ENCODE measurements around the gene MRTFB.

MRTFB gene

GRCh38 chr16:14051103-14051729 is 19.9 kb upstream of the MRTFB start:
- Mint-ChIP-seq H3K27me3 (peaks cover 5% of the 10 kb centered on the region), H3K27ac (no peak overlapping the region), H3K36me3 (no peaks in the 10 kb centered on the region), H3K4me3 (no peak overlapping the region), H3K4me1 (no peaks in the 10 kb centered on the region), H3K9me3 (peaks cover 2% of the 10 kb centered on the region)
- no peak for ATAC-seq

GRCh38 chr16:14056970-14057369 is 14.1 kb upstream of the MRTFB start:
- Mint-ChIP-seq H3K4me1 (no peaks in the 10 kb centered on the region), H3K27ac (no peak overlapping the region), H3K9me3 (peaks cover 8% of the 10 kb centered on the region), H3K4me3 (no peak overlapping the region), H3K27me3 (peaks cover 20% of the 10 kb centered on the region), H3K36me3 (no peaks in the 10 kb centered on the region)
- no peak for ATAC-seq

- H3K27me3 Mint-ChIP-seq: peaks cover 20% of the 10 kb centered on the region
- H3K27ac Mint-ChIP-seq: no peak overlapping the region
- no peaks in the 10 kb centered on the region for H3K4me1 Mint-ChIP-seq
- no peaks in the 10 kb centered on the region for H3K36me3 Mint-ChIP-seq
- ATAC-seq: no peak
- H3K4me3 Mint-ChIP-seq: no peak overlapping the region
- peaks cover 8% of the 10 kb centered on the region for H3K9me3 Mint-ChIP-seq
Observed at GRCh38 chr16:14057878-14058382, 13.2 kb upstream of the MRTFB start.

DNA sequence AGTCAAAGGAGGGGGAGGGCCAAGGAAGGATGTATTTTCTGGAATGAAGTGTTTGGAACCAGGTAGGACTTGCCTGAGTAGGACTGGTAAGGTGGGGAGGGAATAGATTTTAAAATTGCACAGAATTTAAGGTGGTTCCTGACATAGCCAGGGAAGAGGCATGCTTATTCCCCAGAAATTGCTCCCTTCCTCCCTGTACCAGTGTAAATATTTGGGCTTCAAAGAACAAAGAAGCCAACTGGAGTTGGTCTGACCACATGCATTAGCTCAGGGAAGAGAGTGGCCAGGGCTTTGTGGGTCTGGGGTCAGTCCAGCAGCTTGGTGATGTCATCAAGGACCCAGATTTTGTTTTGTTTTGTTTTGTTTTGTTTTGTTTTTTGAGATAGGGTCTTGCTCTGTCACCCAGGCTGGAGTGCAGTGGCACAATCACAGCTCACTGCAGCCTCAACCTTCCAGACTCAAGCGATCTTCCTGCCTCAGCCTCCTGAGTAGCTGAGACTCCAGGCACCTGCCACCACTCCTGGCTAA is 9.3 kb upstream of the MRTFB start:
- H3K27me3 Mint-ChIP-seq: peaks cover 10% of the 10 kb centered on the region
- no peaks in the 10 kb centered on the region for H3K4me1 Mint-ChIP-seq
- no peak overlapping the region for H3K4me3 Mint-ChIP-seq
- H3K27ac Mint-ChIP-seq: no peak overlapping the region
- no peak for ATAC-seq
- no peaks in the 10 kb centered on the region for H3K36me3 Mint-ChIP-seq
- H3K9me3 Mint-ChIP-seq: peaks cover 3% of the 10 kb centered on the region

GRCh38 chr16:14062261-14062660 is 8.9 kb upstream of the MRTFB start:
- H3K27me3 Mint-ChIP-seq: peaks cover 5% of the 10 kb centered on the region
- no peak overlapping the region for H3K4me3 Mint-ChIP-seq
- H3K27ac Mint-ChIP-seq: no peak overlapping the region
- H3K9me3 Mint-ChIP-seq: peaks cover 2% of the 10 kb centered on the region
- no peak for ATAC-seq
- H3K36me3 Mint-ChIP-seq: no peaks in the 10 kb centered on the region
- H3K4me1 Mint-ChIP-seq: no peaks in the 10 kb centered on the region

GRCh38 chr16:14063618-14064581 is 7.2 kb upstream of the MRTFB start:
- Mint-ChIP-seq H3K4me3 (no peak overlapping the region), H3K4me1 (no peaks in the 10 kb centered on the region), H3K27ac (no peak overlapping the region), H3K9me3 (peaks cover 2% of the 10 kb centered on the region), H3K36me3 (no peaks in the 10 kb centered on the region), H3K27me3 (no peaks in the 10 kb centered on the region)
- no peak for ATAC-seq

DNA sequence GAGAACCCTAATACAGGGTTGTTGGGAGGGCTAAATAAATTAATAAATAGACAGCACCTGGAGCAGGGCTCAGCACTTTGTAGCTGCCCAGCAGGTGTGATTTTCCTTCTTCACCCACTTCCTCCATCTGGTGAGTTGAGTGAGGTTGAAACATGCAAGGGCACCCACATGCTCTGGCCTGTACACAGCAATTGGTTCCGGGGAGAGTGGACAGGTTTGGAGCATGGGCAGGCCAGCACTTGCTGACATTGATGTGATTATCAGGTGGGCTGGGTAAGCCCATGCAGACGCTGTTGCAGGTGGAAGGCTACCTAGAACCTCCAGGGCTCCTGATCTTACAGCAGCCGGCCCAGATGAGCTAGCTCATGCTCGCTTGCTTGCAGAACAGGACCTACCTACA is 1.3 kb upstream of the MRTFB start:
- peaks cover 20% of the 10 kb centered on the region for H3K4me1 Mint-ChIP-seq
- ATAC-seq: no peak
- H3K27ac Mint-ChIP-seq: peak overlapping the region; percentile 94
- H3K9me3 Mint-ChIP-seq: no peaks in the 10 kb centered on the region
- H3K27me3 Mint-ChIP-seq: no peaks in the 10 kb centered on the region
- H3K4me3 Mint-ChIP-seq: no peak overlapping the region
- H3K36me3 Mint-ChIP-seq: no peaks in the 10 kb centered on the region

- no peaks in the 10 kb centered on the region for H3K27me3 Mint-ChIP-seq
- no peaks in the 10 kb centered on the region for H3K36me3 Mint-ChIP-seq
- ATAC-seq: no peak
- peak overlapping the region; percentile 92 for H3K4me3 Mint-ChIP-seq
- no peaks in the 10 kb centered on the region for H3K9me3 Mint-ChIP-seq
- peaks cover 20% of the 10 kb centered on the region for H3K4me1 Mint-ChIP-seq
- peak overlapping the region; percentile 94 for H3K27ac Mint-ChIP-seq
Observed at GRCh38 chr16:14070555-14070876, 603 bp upstream of the MRTFB start.

DNA sequence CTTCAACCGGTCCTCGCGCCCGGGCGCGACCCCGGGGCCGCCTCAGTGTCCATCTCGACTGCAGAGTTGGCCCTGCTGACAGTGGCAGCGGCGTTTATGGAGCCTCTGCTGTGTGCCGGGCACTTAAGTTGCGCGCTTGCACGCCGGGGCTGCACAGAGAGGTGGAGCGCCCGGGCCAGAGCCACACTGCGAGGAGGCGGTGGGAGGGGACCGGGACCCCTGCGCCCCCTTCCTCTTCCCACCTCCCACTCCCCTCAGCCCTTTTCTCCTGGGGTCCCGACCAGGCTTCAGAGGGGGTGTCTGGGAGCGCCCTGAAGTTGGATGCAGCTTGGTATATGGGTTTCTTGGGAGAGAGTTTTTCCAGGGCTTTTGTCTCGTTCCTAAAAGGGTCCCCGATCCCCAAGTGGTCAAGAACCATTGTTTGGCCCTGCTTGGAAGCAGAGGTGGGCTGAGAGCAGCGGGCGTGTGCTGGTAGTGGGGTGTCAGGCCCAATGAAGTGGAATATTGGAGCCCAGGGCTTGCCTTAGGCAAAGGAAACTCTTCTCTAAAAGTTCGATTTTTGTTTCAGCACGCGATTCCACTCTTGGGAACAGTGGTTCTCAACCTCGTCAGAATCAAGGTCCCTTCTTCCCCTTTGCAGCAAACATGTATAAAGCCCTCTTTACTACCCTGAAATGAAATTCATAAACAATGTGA is 605 bp downstream of the MRTFB start:
- peaks cover 20% of the 10 kb centered on the region for H3K4me1 Mint-ChIP-seq
- peak overlapping the region; percentile 81 for H3K4me3 Mint-ChIP-seq
- no peaks in the 10 kb centered on the region for H3K36me3 Mint-ChIP-seq
- H3K27ac Mint-ChIP-seq: peak overlapping the region; percentile 94
- no peaks in the 10 kb centered on the region for H3K9me3 Mint-ChIP-seq
- H3K27me3 Mint-ChIP-seq: no peaks in the 10 kb centered on the region
- peak; percentile 68 for ATAC-seq

DNA sequence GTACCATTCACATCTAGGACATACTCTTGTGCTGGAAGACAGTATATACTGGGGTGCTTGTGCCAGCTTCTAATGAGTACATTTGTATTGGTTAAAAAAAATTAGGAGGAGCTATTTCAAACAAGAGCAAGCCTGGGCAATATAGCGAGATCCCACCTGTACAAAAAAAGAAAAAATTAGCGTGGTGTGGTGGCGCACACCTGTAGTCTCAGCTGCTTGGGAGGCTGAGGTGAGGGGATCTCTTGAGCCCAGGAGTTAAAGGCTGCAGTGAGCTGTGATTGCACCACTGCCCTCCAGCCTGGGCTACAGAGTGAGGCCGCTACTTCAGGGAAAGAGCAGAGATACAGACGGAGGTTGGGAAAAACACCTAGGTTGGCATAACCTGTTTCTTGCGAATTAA is 1.2 kb downstream of the MRTFB start:
- ATAC-seq: no peak
- Mint-ChIP-seq H3K36me3 (no peaks in the 10 kb centered on the region), H3K27ac (peak overlapping the region; percentile 94), H3K9me3 (no peaks in the 10 kb centered on the region), H3K4me3 (peak overlapping the region; percentile 81), H3K27me3 (no peaks in the 10 kb centered on the region), H3K4me1 (peaks cover 20% of the 10 kb centered on the region)

DNA sequence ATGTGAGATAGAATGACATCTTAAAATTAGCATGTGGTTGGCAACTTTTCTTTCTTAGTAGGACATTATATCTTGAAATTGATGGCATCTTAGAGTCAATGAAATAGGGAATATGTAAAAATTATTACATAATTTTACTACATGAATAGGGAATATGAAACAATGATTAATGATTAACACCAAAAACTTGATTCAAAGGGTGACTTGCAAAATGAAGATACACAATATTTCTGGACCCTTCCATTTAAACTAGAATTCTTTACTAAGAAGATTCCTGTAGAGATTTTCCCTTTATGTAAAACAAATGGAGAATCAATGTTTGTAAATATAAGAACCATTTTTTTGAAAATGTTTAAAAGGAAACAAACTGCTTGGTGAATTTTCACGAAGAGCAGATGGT is 3.4 kb downstream of the MRTFB start:
- ATAC-seq: no peak
- Mint-ChIP-seq H3K4me1 (peaks cover 20% of the 10 kb centered on the region), H3K36me3 (peaks cover 5% of the 10 kb centered on the region), H3K9me3 (no peaks in the 10 kb centered on the region), H3K4me3 (no peak overlapping the region), H3K27me3 (no peaks in the 10 kb centered on the region), H3K27ac (no peak overlapping the region)

- no peaks in the 10 kb centered on the region for H3K9me3 Mint-ChIP-seq
- no peak overlapping the region for H3K27ac Mint-ChIP-seq
- H3K36me3 Mint-ChIP-seq: peaks cover 28% of the 10 kb centered on the region
- no peak for ATAC-seq
- no peaks in the 10 kb centered on the region for H3K4me1 Mint-ChIP-seq
- H3K4me3 Mint-ChIP-seq: no peak overlapping the region
- no peaks in the 10 kb centered on the region for H3K27me3 Mint-ChIP-seq
Observed at GRCh38 chr16:14077918-14078317, 6.8 kb downstream of the MRTFB start.

- no peak overlapping the region for H3K4me3 Mint-ChIP-seq
- ATAC-seq: no peak
- no peaks in the 10 kb centered on the region for H3K27me3 Mint-ChIP-seq
- H3K36me3 Mint-ChIP-seq: peaks cover 47% of the 10 kb centered on the region
- no peaks in the 10 kb centered on the region for H3K9me3 Mint-ChIP-seq
- H3K27ac Mint-ChIP-seq: no peak overlapping the region
- H3K4me1 Mint-ChIP-seq: peaks cover 32% of the 10 kb centered on the region
Observed at GRCh38 chr16:14086477-14086876, 15.4 kb downstream of the MRTFB start.

DNA sequence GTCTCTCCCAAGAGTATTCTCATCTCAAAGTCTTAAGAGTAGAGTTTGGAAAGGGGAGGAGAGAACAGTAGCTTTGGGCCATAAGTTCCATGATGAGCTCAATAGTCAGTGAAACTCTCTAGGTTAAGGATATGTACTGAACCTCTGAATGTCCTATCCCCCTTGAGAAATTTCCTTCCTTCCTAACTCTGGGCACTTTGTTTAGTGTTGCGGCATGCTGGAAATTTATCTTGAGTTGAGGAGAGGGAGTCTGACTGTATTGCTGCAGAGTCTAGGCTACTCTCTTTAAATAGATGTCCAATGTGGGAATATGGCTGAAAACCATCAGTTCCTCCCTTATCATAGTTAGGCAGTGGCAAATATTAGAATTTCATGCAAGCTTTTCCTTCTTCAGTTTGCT is 16.1 kb downstream of the MRTFB start:
- no peak overlapping the region for H3K4me3 Mint-ChIP-seq
- no peaks in the 10 kb centered on the region for H3K27me3 Mint-ChIP-seq
- peaks cover 41% of the 10 kb centered on the region for H3K36me3 Mint-ChIP-seq
- no peaks in the 10 kb centered on the region for H3K9me3 Mint-ChIP-seq
- H3K4me1 Mint-ChIP-seq: peaks cover 34% of the 10 kb centered on the region
- ATAC-seq: no peak
- H3K27ac Mint-ChIP-seq: no peak overlapping the region

- H3K4me1 Mint-ChIP-seq: peaks cover 34% of the 10 kb centered on the region
- no peak overlapping the region for H3K27ac Mint-ChIP-seq
- ATAC-seq: no peak
- H3K27me3 Mint-ChIP-seq: no peaks in the 10 kb centered on the region
- peaks cover 38% of the 10 kb centered on the region for H3K36me3 Mint-ChIP-seq
- no peaks in the 10 kb centered on the region for H3K9me3 Mint-ChIP-seq
- H3K4me3 Mint-ChIP-seq: no peak overlapping the region
Observed at GRCh38 chr16:14087590-14088154, 16.6 kb downstream of the MRTFB start.
